ENCODE results near the gene TRIM7. TPM values are rescaled to one million over a fixed set of nuclear protein-coding genes. Genes with fewer than 3 reads are reported as not detected.

The TRIM7 gene
- total RNA-seq = 12.8 and 15.7 TPM in 2 replicates

DNA sequence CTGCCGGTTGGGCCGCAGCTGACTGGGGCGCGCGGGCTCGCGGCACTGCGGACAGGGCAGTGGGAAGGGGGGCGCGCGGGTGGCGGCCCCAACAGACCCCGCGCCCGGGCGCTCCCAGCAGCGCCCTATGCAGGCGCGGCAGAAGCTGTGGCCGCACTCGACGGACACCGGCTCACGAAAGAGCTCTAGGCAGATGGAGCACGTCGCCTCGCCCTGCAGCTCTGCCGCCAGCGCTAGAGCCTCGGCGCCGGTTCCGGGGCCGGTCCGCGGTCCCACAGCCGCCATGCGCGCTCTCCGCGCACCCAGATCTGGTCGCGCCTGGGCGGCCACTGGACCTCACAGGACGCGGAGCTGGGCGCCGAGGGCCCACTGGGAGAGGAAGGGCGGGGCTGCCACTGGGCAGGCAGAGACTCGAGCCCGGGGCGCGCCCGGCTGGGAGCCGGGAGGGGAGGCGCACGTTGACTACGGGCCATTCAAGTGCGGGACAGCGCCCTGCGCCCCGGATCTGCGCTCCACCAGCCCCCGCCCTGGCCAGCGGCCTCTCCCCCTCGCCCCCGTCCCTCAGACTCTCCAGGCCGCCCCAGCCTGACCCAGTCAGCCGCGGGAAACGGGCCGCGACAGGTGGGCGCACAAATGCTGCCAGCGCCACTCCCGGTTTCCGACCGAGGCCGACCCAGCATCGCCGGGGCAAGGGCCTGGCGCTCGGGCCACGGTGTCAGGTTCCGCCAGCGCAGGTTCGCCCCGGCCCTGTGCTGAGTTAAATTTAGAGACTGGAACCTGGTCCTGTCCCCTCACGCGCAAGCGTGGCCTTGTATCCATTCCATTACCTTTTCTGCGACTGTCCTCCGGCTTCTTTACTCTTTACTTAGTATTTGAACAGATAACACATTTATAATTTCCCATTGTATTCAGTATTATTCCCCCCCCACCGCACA, at the start of gene TRIM7:
Gene TRIM7 (minus strand): TSS at position 371 of the 935 bp plus-strand sequence. CDS start 86 bp downstream, at position 285.

DNA sequence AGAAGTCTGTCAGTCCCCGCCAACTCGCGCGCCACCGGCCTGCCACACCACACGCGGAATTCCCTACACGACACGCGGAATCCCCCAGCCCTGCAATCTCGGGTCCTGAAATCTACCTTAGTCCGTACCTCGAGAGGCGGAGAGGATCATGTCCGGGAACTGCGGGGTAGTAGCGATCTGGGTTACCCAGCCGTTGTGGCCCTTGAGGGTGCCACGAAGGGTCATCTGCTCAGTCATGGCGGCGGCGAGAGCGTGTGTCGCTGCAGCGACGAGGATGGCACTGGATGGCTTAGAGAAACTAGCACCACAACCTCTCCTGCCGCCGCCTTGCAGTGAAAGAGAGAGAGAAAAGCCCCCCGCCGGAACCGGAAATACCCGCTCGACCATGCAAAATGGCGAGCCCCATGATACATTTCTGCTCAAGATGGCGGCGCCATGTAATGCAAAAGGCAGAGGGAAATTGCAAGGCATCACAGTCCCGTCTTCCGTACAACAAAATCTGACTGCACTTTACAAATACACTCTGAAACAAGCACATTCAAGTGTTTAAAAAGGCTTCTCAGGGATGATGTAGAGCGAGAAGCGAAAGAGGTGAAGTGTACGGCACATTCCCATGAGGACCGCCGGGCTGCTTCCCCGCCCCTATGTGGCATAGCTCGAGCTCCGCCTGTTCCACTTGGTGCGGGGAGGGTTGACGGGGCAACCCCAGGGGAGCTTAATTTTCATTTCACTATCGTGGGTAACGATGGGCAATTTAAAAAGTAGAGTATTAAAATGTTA, 38.8 kb upstream of the TRIM7 start, which contains the start of gene RACK1:
Gene RACK1 (minus strand): TSS at position 343 of the 780 bp plus-strand sequence. CDS start 106 bp downstream, at position 237.

DNA sequence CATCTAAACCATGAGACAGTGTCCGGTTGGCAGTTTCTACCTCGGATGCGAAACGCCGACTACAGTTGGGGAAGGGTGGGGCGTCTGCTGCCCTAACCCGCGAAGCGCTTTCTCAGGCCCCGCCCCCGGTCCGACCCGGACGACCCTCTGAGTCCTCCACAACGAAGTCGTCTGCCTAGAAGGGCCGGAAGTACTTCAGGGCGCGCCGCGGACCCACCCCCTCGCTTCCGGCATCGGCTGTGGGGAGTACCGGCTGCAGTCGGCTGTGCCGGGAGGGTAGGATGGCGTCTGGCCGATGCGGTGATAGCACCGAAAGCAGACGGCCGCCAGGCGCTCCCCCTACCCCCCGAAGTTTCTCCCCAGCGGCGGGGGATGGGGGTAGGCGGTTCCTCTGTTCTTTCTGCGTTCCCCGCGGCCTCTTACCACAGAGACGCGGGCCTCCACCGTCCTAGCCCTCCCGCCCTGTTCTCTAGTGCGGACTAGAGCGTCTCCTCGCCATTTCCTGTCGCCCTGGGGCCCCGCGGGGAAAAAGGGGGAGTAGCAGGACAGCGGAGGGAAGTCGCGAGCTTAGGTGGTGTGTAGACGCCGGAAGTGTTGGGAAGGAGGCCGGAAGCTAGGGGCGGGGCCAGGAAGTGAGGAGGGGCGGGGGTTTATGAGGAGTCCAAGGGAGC, 18.2 kb upstream of the TRIM7 start, which contains the start of gene TRIM41:
Gene TRIM41 (plus strand): TSS at position 224 of the 671 bp plus-strand sequence. CDS start 719 bp downstream, outside the sequence.

DNA sequence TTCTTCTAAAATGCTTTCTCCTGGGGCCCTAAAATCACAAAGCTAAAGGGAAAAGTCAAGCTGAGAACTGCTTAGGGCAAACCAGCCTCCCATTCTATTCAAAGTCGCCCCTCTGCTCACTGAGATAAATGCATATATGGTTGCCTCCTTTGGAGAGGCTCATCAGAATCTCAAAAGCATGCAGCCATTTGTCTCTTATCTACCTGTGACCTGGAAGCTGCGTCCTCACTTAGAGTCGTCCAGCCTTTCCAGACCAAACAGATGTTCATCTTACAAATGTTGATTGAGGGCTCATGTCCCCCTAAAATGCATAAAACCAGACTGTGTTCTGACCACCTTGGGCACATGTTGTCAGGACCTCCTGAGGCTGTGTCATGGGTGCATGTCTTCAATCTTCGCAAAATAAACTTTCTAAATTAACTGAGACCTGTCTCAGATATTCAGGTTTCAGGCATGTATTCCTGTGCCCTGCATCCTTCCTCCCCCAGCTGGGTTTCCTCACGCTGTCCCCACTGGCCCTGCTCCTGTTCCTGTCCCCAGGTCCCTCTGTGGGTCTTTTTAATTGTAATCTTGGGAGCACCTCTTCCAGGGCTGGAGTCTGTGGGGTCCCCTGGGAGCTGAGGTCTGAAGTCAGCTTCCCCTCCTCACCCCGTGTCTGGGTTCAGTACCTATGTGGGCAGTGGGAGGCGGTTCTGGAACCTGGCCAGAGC, 57.9 kb downstream of the TRIM7 start, which contains the start of gene OR2V2:
Gene OR2V2 (plus strand): TSS at position 660 of the 710 bp plus-strand sequence. CDS start 7,357 bp downstream, outside the sequence.

Other genes with a start within 250 kb of the TRIM7 start
- not detected in 2 replicates for gene BTNL3, start 216.3 kb downstream of the TRIM7 start, total RNA-seq
- gene BTNL9, start 164.9 kb downstream of the TRIM7 start, total RNA-seq = 0.07 TPM in 1 of 2 replicates, not detected in the other
- not detected in 2 replicates for gene OR2V1, start 74.0 kb downstream of the TRIM7 start, total RNA-seq
- not detected in 2 replicates for gene OR2V2, start 57.6 kb downstream of the TRIM7 start, total RNA-seq
- 18.8 and 20.1 TPM in 2 replicates for gene TRIM41, start 18.1 kb upstream of the TRIM7 start, total RNA-seq
- gene RACK1, start 38.7 kb upstream of the TRIM7 start, total RNA-seq = 4,498 and 5,913 TPM in 2 replicates
- gene TRIM52, start 55.9 kb upstream of the TRIM7 start, total RNA-seq = 1.4 and 7.4 TPM in 2 replicates
- not detected in 2 replicates for gene OR4F3, start 162.1 kb upstream of the TRIM7 start, total RNA-seq